ENCODE results near the gene CEP83.

The CEP83 gene

DNA sequence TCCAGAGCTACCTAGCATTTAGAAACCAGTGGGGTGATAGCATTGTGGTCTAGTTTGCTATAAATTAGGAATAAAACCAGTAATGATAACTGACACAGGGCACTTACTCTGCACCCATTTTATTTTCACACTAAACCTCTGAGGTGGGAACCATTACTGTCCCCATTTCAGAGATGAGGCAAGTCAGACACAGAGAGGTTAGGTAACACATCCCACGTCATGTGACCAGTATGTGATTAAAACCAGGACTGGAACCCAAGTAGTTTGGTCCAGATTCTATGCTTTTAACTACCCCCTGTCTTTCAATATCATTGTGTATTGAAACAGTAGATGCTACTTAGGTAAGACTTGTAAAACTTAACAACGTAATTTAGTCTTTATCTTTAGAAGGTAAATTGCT is 201.1 kb downstream of the CEP83 start:
- TF ChIP-seq GABPA (IDR thresholded peaks at IDR 0.05; ENCODE audit: low read depth) (no peak), POLR2AphosphoS5 (IDR thresholded peaks at IDR 0.05; ENCODE audit: low read depth) (no peak), SPI1 (IDR thresholded peaks at IDR 0.05; ENCODE audit: borderline replicate concordance, low read depth) (no peak)
- TF ChIP-seq, protein P1, sequence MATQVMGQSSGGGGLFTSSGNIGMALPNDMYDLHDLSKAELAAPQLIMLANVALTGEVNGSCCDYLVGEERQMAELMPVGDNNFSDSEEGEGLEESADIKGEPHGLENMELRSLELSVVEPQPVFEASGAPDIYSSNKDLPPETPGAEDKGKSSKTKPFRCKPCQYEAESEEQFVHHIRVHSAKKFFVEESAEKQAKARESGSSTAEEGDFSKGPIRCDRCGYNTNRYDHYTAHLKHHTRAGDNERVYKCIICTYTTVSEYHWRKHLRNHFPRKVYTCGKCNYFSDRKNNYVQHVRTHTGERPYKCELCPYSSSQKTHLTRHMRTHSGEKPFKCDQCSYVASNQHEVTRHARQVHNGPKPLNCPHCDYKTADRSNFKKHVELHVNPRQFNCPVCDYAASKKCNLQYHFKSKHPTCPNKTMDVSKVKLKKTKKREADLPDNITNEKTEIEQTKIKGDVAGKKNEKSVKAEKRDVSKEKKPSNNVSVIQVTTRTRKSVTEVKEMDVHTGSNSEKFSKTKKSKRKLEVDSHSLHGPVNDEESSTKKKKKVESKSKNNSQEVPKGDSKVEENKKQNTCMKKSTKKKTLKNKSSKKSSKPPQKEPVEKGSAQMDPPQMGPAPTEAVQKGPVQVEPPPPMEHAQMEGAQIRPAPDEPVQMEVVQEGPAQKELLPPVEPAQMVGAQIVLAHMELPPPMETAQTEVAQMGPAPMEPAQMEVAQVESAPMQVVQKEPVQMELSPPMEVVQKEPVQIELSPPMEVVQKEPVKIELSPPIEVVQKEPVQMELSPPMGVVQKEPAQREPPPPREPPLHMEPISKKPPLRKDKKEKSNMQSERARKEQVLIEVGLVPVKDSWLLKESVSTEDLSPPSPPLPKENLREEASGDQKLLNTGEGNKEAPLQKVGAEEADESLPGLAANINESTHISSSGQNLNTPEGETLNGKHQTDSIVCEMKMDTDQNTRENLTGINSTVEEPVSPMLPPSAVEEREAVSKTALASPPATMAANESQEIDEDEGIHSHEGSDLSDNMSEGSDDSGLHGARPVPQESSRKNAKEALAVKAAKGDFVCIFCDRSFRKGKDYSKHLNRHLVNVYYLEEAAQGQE (IDR thresholded peaks at IDR 0.05; ENCODE audit: insufficient replicate concordance, low read depth) = no peak
- TF ChIP-seq, protein P2, sequence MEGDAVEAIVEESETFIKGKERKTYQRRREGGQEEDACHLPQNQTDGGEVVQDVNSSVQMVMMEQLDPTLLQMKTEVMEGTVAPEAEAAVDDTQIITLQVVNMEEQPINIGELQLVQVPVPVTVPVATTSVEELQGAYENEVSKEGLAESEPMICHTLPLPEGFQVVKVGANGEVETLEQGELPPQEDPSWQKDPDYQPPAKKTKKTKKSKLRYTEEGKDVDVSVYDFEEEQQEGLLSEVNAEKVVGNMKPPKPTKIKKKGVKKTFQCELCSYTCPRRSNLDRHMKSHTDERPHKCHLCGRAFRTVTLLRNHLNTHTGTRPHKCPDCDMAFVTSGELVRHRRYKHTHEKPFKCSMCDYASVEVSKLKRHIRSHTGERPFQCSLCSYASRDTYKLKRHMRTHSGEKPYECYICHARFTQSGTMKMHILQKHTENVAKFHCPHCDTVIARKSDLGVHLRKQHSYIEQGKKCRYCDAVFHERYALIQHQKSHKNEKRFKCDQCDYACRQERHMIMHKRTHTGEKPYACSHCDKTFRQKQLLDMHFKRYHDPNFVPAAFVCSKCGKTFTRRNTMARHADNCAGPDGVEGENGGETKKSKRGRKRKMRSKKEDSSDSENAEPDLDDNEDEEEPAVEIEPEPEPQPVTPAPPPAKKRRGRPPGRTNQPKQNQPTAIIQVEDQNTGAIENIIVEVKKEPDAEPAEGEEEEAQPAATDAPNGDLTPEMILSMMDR (IDR thresholded peaks at IDR 0.05; ENCODE audit: insufficient read depth, low read length) = no peak
- DNase-seq (ENCODE audit: low read depth in 1 of 2, low spot score in 1 of 2) = no peak
- H3K27ac ChIP-seq (replicated peaks) = no peak overlapping the region

More for the DNA sequence above, 201.1 kb downstream of the CEP83 start:
- Histone ChIP-seq H3K27me3 (ENCODE audit: insufficient read depth, poor library complexity, severe bottlenecking) (no peaks in the 10 kb centered on the region), H3K4me3 (replicated peaks; ENCODE audit: insufficient read depth, low read length) (no peak overlapping the region)
